Measurements from ENCODE around the gene RAMP3.
A peak's percentile ranks its signal among the peaks of the same experiment; 100 is the strongest.
"Not testable (repeated sequence)": the region's sequence is repeated elsewhere in the genome, so short reads cannot be mapped to it uniquely, and the experiment has no call there.

Gene RAMP3

GRCh38 chr7:45190406-45191165 is 33.0 kb downstream of the RAMP3 start:
- DNase-seq: no peak

- peak in 22 of 56 donors; percentile 9 to 49 (median 26) for DNase-seq
Observed at GRCh38 chr7:45191396-45191795, 33.8 kb downstream of the RAMP3 start.

GRCh38 chr7:45192621-45193041 is 35.0 kb downstream of the RAMP3 start:
- DNase-seq: no peak

GRCh38 chr7:45193828-45194227 is 36.2 kb downstream of the RAMP3 start:
- peak in 1 of 56 donors; percentile 13 for DNase-seq

GRCh38 chr7:45196374-45196773 is 38.8 kb downstream of the RAMP3 start:
- no peak for DNase-seq

- no peak for DNase-seq
Observed at GRCh38 chr7:45197461-45197860, 39.9 kb downstream of the RAMP3 start.

- DNase-seq: no peak
Observed at GRCh38 chr7:45198986-45199385, 41.4 kb downstream of the RAMP3 start.

GRCh38 chr7:45199506-45199905 is 41.9 kb downstream of the RAMP3 start:
- no peak for DNase-seq

- no peak for DNase-seq
Observed at GRCh38 chr7:45202625-45203024, 45.0 kb downstream of the RAMP3 start.

- DNase-seq: no peak
Observed at GRCh38 chr7:45203036-45203435, 45.4 kb downstream of the RAMP3 start.

GRCh38 chr7:45203459-45203858 is 45.9 kb downstream of the RAMP3 start:
- no peak for DNase-seq

GRCh38 chr7:45203936-45204445 is 46.4 kb downstream of the RAMP3 start:
- no peak for DNase-seq

- not testable (repeated sequence) for DNase-seq
Observed at GRCh38 chr7:45206266-45206665, 48.7 kb downstream of the RAMP3 start.

GRCh38 chr7:45209909-45210308 is 52.3 kb downstream of the RAMP3 start:
- DNase-seq: not testable (repeated sequence)

- no peak for DNase-seq
Observed at GRCh38 chr7:45211066-45211465, 53.5 kb downstream of the RAMP3 start.

GRCh38 chr7:45211958-45212357 is 54.4 kb downstream of the RAMP3 start:
- no peak for DNase-seq

- DNase-seq: no peak
Observed at GRCh38 chr7:45212606-45213005, 55.0 kb downstream of the RAMP3 start.

- DNase-seq: peak in 1 of 56 donors; percentile 3
Observed at GRCh38 chr7:45215601-45216062, 58.0 kb downstream of the RAMP3 start.

- no peak for DNase-seq
Observed at GRCh38 chr7:45216181-45216580, 58.6 kb downstream of the RAMP3 start.

GRCh38 chr7:45216622-45217165 is 59.1 kb downstream of the RAMP3 start:
- no peak for DNase-seq

- peak in 1 of 56 donors; percentile 11 for DNase-seq
Observed at GRCh38 chr7:45217358-45217757, 59.8 kb downstream of the RAMP3 start.

- DNase-seq: no peak
Observed at GRCh38 chr7:45219130-45219529, 61.5 kb downstream of the RAMP3 start.
